ENCODE data around the gene PRR9.

GRCh38 chr1:153202006-153202405 is 15.4 kb upstream of the PRR9 start:
- TF ChIP-seq CTCF (IDR thresholded peaks at IDR 0.05): no peak
- TF ChIP-seq POLR2A (IDR thresholded peaks at IDR 0.05): no peak

All from esophagus squamous epithelium (tissue), 4 donors.